ENCODE results near the gene ZRANB2.

The ZRANB2 gene

GRCh38 chr1:71027991-71028390, 52.8 kb downstream of the ZRANB2 start:
- no peak for DNase-seq (ENCODE audit: low read depth)

DNA sequence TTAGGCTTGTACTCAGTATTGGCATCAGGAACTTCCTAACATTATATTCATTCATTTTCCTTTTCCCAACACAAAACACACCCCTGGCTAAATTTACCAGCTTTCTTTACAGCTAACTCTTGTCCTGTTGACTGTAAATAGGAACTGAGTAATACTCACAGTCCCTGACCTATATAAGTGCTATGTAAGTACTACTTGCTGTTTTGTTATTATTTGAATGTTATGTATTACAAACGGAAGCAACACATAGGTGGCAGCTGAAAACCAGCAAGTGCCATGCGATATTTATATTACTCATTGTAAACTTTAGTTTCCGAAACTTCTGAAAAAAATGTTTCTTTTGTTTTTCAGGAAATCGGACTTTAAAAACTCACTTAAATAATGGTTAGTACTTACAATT, 54.7 kb downstream of the ZRANB2 start:
- no peak for DNase-seq (ENCODE audit: low read depth)

GRCh38 chr1:71023515-71023914, 57.3 kb downstream of the ZRANB2 start:
- DNase-seq (ENCODE audit: low read depth): no peak

GRCh38 chr1:71019233-71019969, 61.4 kb downstream of the ZRANB2 start:
- DNase-seq (ENCODE audit: low read depth): no peak

DNA sequence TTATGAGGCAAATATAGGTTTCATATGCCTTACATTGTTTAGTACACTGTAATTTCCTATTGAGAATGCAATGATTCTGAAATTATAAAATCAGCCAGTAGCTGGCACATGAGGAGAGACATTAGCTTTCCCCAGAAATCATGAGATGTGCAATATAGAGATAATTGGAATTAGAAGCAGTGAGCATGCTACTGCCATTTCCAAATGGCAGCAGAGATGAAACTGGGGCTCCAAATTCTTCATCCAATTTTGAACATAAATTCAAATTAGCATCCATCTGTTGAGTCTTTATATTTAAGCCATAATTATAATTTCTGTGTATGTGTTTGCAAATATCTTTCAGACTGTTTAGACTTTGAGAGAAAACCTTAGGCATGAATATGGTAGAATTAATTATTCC, 62.0 kb downstream of the ZRANB2 start:
- no peak for DNase-seq (ENCODE audit: low read depth)

DNA sequence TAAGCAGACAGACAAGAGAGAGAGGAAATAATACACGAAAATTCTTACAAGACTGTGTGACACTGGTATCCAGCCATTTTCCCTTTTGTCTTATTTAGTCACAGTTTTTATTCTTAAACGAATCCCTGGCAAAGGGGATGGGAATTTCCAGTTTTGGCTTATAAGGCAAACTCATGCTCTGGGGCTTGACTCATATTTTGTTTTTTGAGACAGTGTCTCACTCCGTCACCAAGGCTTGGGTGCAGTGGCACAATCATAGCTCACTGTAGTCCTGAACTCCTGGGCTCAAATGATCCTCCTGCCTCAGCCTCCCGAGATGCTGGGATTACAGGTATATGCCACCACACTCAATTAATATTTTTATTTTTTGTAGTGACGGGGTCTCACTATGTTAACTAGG, 65.1 kb downstream of the ZRANB2 start:
- DNase-seq (ENCODE audit: low read depth): no peak

DNA sequence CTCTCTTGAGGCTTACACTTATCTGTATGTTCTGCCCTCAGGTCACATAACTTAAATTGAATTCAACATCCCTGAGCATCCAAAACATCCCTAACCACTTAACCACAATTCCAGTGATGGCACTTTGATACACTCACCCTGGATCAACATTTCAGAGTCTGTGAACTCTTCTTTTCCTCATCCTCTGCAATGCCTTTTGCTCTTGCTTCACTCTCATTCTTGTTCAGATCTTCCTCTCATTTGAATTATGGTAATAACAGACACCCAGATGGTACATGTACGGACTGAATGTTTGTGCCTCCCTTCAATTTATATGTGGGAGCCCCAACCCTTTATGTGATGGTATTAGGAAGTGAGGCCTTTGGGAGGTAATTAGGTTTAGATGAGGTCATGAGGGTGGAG, 66.7 kb downstream of the ZRANB2 start:
- DNase-seq (ENCODE audit: low read depth): no peak

All from stimulated activated CD8-positive, alpha-beta memory T cell treated with anti-CD3 and anti-CD28 coated beads, Interleukin-4, amount 100 ng/mL, for 24 hours (primary cell).